ENCODE data around the gene ALDH1L1.

GRCh38 chr3:126157083-126157768, 23.2 kb downstream of the ALDH1L1 start:
- TF ChIP-seq EP300 (IDR thresholded peaks at IDR 0.05) (no peak), POLR2A (IDR thresholded peaks at IDR 0.05) (no peak), POLR2AphosphoS5 (IDR thresholded peaks at IDR 0.05) (no peak)
- TF ChIP-seq, protein P1, sequence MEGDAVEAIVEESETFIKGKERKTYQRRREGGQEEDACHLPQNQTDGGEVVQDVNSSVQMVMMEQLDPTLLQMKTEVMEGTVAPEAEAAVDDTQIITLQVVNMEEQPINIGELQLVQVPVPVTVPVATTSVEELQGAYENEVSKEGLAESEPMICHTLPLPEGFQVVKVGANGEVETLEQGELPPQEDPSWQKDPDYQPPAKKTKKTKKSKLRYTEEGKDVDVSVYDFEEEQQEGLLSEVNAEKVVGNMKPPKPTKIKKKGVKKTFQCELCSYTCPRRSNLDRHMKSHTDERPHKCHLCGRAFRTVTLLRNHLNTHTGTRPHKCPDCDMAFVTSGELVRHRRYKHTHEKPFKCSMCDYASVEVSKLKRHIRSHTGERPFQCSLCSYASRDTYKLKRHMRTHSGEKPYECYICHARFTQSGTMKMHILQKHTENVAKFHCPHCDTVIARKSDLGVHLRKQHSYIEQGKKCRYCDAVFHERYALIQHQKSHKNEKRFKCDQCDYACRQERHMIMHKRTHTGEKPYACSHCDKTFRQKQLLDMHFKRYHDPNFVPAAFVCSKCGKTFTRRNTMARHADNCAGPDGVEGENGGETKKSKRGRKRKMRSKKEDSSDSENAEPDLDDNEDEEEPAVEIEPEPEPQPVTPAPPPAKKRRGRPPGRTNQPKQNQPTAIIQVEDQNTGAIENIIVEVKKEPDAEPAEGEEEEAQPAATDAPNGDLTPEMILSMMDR (IDR thresholded peaks at IDR 0.05) = no peak
